RKO (cell line): ENCODE measurements around the gene DMRTA1.
A peak's percentile ranks its signal among the peaks of the same experiment; 100 is the strongest.
"Not testable (repeated sequence)": the region's sequence is repeated elsewhere in the genome, so short reads cannot be mapped to it uniquely, and the experiment has no call there.

ENCODE experiments used
- DNase-seq: peaks from one replicate; pipeline ENCODE4 v3.0.0-alpha.2; 2016; ENCODE audit warnings: low spot score

Gene DMRTA1

DNA sequence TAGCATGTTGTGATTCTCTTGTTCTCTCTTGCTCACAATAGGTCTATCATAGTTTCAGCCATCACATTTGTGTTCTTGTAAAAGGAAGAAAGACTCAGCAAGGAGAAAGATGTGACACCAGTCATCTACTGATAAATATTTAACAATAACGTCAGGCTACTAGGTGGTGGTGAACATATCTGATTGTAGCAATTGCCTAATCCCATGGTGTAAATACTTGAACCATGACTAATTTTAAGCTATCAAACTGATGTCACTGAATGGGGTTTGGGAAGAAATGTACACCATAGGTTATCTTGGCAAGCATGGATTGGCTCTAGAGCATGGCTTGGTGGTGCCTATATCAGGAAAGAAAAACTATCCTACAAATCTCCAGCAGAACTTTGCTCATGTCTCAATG, 16.6 kb downstream of the DMRTA1 start:
- no peak for DNase-seq

DNA sequence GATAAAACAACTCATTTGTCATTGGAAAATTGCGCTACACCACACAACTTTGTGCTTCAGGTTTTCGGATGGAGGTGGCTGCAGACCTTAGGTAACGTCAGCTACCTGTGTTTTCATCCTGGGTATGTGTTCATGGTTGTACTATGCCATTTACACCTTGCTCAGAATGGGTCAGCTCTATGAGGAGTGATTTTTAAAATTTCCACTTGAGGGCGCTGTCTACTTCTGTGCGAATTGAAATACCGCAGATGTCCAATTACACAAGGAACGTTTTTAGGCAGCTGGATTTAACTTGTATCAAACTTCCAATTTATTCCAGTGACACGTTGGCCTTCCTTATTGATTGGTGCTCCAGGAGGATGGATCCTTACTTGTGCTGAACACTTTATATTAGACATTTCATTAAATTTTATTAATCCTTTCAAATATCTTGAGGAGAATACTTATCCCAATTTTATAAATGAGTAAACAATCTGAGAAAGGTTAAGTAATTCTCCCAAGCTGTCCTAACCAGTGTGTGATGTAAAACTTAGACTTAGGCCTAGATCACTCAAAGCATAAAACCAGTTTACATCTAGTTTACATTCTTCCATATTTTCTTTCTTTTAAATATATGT, 23.4 kb downstream of the DMRTA1 start:
- DNase-seq = peak; percentile 58

DNA sequence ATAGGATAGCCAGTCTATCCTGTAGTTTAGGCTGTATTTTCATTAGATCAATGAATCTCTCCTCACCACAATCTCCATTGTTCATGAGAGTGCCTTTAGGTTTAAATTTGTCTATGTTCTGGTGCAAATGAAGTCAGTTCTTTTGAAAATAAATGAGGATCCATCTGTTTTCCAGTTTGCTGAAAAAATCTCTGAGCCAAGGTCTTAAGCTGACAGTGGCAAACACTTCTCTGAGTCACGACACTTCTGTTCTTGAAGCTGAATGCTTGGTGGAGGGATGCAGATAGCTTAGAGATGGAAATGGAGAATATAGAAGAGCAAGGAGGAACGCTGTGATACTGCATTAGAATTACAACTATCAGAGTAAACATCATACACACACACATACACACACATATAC, 34.9 kb downstream of the DMRTA1 start:
- no peak for DNase-seq

DNA sequence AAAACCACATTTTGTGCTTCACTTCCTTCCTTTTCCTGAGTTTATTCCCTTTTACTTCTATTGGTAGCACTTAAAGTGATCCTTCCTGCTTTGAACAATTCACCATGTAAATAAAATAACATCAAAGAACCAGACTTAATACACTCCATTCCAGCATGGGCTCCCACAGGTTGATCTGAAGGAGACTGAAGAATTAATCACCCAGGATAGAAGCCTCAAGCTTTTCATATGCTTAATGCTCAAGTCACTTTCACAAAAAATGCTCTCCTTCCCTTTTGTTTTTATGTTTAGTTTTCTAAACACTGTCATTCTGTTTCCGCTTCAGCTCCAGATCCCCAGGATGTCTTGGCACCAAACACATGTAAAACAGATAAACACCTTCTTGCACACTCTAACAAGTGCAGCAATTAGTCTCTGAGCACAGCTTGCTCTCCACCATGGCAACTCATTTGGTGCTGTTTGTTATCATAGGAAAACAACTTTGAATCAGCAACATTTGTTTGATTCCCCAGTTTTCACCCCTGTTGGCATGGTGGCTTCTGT, 37.0 kb downstream of the DMRTA1 start:
- DNase-seq = no peak

DNA sequence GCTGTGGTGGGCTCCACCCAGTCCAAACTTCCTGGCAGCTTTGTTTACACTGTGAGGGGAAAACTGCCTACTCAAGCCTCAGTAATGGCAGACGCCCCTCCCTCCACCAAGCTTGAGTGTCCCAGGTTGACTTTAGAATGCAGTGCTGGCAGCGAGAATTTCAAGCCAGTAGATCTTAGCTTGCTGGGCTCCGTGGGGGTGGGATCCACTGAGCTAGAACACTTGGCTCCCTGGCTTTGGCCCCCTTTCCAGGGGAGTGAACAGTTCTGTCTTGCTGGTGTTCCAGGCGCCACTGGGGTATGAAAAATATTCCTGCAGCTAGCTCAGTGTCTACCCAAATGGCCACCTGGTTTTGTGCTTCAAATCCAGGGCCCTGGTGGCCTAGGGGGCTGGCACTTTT, 49.6 kb downstream of the DMRTA1 start:
- not testable (repeated sequence) for DNase-seq
